Neural crest cell (in vitro differentiated cells): ENCODE data around the gene PCP4L1. TPM values are rescaled to one million over a fixed set of nuclear protein-coding genes. Genes with fewer than 3 reads are reported as not detected.

Experiments used
- DNase-seq: peaks from one replicate; pipeline ENCODE4 v3.0.0; 2021; ENCODE audit warnings: low read depth, mixed read lengths, low spot score
- H3K27ac Mint-ChIP-seq: one replicate; pipeline ENCODE4 v1.8.0; 2021; ENCODE audit warnings: mild to moderate bottlenecking, mixed read lengths; ENCODE audit not compliant: unreplicated experiment
- H3K27me3 Mint-ChIP-seq: 2 replicates; pipeline ENCODE4 v1.8.0; 2021; ENCODE audit warnings: low read depth, mild to moderate bottlenecking, mixed read lengths
- H3K36me3 Mint-ChIP-seq: 2 replicates; pipeline ENCODE4 v1.8.0; 2021; ENCODE audit warnings: low read depth, mild to moderate bottlenecking, mixed read lengths
- H3K4me1 Mint-ChIP-seq: 2 replicates; pipeline ENCODE4 v1.8.0; 2021; ENCODE audit warnings: mixed read lengths
- H3K4me3 Mint-ChIP-seq: one replicate; pipeline ENCODE4 v1.8.0; 2021; ENCODE audit warnings: mild to moderate bottlenecking, mixed read lengths
- H3K9me3 Mint-ChIP-seq: 2 replicates; pipeline ENCODE4 v1.8.0; 2021; ENCODE audit warnings: mixed read lengths
- CTCF ChIP-seq: fragments of 200-600 bp; sonication (generic); conservative IDR thresholded peaks from 2 replicates; pipeline ENCODE4 v1.5.0; 2021; ENCODE audit warnings: antibody characterized with exemption, mild to moderate bottlenecking
- total RNA-seq: library from RNA; stranded (reverse); gene quantifications from 2 replicates; pipeline ENCODE4 v1.2.1, GENCODE V29; 2021

The PCP4L1 gene
- total RNA-seq, 1 donor from 2014 or later = 0.16 TPM

DNA sequence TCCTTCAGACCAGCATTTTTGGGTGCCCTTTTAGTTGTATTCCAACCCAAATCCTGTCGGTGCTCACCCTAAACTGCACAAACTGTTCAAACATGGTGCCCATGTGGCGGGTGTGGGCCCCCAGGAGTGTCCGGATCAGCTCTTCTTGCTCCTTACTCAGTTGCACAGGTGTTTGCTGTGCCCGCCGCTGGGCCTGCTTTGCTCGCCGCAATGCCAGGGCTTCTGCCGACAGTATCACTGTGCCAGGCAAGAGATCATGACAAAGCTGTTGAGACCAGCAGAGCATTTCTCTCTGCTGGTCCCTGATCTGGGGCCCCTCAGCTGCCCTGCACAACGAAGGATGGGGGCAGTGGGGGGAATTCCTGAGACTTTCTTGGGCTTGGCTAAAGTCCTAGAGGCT is 25.4 kb upstream of the PCP4L1 start:
- no peak for DNase-seq
- H3K27ac Mint-ChIP-seq = no peak overlapping the region
- H3K36me3 Mint-ChIP-seq = no peaks in the 10 kb centered on the region
- no peak overlapping the region for H3K4me3 Mint-ChIP-seq
- no peak for TF ChIP-seq CTCF
- H3K27me3 Mint-ChIP-seq = no peaks in the 10 kb centered on the region
- H3K4me1 Mint-ChIP-seq = peaks cover 5% of the 10 kb centered on the region
- H3K9me3 Mint-ChIP-seq = no peaks in the 10 kb centered on the region

- H3K27ac Mint-ChIP-seq = no peak overlapping the region
- H3K4me1 Mint-ChIP-seq = peaks cover 9% of the 10 kb centered on the region
These were observed 22.4 kb upstream of the PCP4L1 start for GRCh38 chr1:161235957-161236775.

GRCh38 chr1:161238039-161238473 is 20.5 kb upstream of the PCP4L1 start, which contains the start of gene NR1I3:
Gene NR1I3 (minus strand): TSS chr1:161238203. CDS start chr1:161236565, 1,638 bp downstream.
- H3K9me3 Mint-ChIP-seq = no peaks in the 10 kb centered on the region
- no peak for DNase-seq
- no peaks in the 10 kb centered on the region for H3K36me3 Mint-ChIP-seq
- no peak within 1 kb of the TSS for H3K4me3 Mint-ChIP-seq
- no peak within 1 kb of the TSS for H3K27ac Mint-ChIP-seq
- no peaks in the 10 kb centered on the region for H3K27me3 Mint-ChIP-seq
- peaks cover 9% of the 10 kb centered on the region for H3K4me1 Mint-ChIP-seq
- TF ChIP-seq CTCF = no peak

More at GRCh38 chr1:161235957-161236775, 22.4 kb upstream of the PCP4L1 start:
- Mint-ChIP-seq H3K4me3 (no peak overlapping the region), H3K36me3 (no peaks in the 10 kb centered on the region), H3K9me3 (no peaks in the 10 kb centered on the region), H3K27me3 (no peaks in the 10 kb centered on the region)
- no peak for DNase-seq
- no peak for TF ChIP-seq CTCF

DNA sequence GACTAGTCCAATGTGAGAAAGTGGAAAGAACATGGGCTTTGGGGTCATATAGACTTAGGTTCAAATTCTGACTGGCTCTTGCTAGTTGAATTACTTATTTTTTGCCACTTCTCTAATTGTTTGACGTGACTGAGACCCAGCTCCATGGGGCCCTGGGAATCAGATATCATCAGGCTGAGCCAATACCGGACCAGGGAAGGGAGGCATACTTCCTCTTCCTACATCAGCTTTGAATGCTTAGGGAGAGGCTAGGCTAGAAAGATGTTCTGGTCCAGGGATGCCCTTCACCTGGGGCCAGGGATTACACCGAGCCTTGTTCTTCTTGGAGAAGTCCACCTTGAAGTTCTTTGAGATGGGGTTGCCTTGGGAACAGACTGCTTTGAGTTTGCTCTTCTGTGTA is 16.9 kb upstream of the PCP4L1 start:
- H3K27ac Mint-ChIP-seq = no peak overlapping the region
- no peaks in the 10 kb centered on the region for H3K36me3 Mint-ChIP-seq
- no peak for DNase-seq
- H3K27me3 Mint-ChIP-seq = no peaks in the 10 kb centered on the region
- no peak for TF ChIP-seq CTCF
- H3K4me1 Mint-ChIP-seq = peaks cover 9% of the 10 kb centered on the region
- no peak overlapping the region for H3K4me3 Mint-ChIP-seq
- no peaks in the 10 kb centered on the region for H3K9me3 Mint-ChIP-seq

DNA sequence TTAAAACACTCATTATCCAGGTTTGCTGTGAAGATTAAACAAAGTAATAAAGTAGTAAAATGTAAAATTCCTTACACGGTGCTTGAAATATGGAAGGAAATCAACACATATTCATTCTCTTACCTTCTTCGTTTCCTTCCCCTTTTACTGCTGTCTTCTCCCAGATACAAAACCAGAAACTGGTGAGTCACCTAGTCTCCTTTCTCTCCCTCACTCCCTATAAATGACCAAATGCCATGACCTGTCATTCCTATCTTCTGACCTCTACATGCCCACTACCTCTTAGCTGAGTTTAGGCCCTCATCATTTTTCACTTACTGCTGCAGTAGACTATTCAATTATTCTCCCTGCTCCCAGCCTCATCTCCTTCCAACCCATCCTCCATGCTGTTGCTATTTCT is 16.2 kb upstream of the PCP4L1 start:
- no peaks in the 10 kb centered on the region for H3K36me3 Mint-ChIP-seq
- H3K4me3 Mint-ChIP-seq = no peak overlapping the region
- H3K4me1 Mint-ChIP-seq = peaks cover 9% of the 10 kb centered on the region
- H3K27me3 Mint-ChIP-seq = no peaks in the 10 kb centered on the region
- H3K27ac Mint-ChIP-seq = no peak overlapping the region
- no peaks in the 10 kb centered on the region for H3K9me3 Mint-ChIP-seq
- DNase-seq = no peak
- no peak for TF ChIP-seq CTCF
